Measurements from ENCODE around the gene CD58. TPM values are rescaled to one million over a fixed set of nuclear protein-coding genes. Genes with fewer than 3 reads are reported as not detected.

The CD58 gene
- total RNA-seq, 1 donor = 13.8 TPM

GRCh38 chr1:116476321-116476720 lies 94.5 kb downstream of the CD58 start:
- peak; percentile 73 for DNase-seq (ENCODE audit: low read depth)
- no peak for TF ChIP-seq CTCF (IDR thresholded peaks at IDR 0.05; ENCODE audit: insufficient read depth, low read depth, low read length)
- no peak overlapping the region for H3K4me3 ChIP-seq (ENCODE audit: low read depth, low read length)

GRCh38 chr1:116475850-116476218 lies 95.0 kb downstream of the CD58 start:
- TF ChIP-seq CTCF (IDR thresholded peaks at IDR 0.05; ENCODE audit: insufficient read depth, low read depth, low read length) = no peak

GRCh38 chr1:116474921-116475849 lies 95.6 kb downstream of the CD58 start:
- DNase-seq (ENCODE audit: low read depth) = no peak

More at GRCh38 chr1:116475850-116476218, 95.0 kb downstream of the CD58 start:
- no peak for DNase-seq (ENCODE audit: low read depth)
- H3K4me3 ChIP-seq (ENCODE audit: low read depth, low read length) = no peak overlapping the region

GRCh38 chr1:116472431-116472961 lies 98.3 kb downstream of the CD58 start:
- TF ChIP-seq CTCF (IDR thresholded peaks at IDR 0.05; ENCODE audit: insufficient read depth, low read depth, low read length) = no peak
- no peak for DNase-seq (ENCODE audit: low read depth)
- no peak overlapping the region for H3K4me3 ChIP-seq (ENCODE audit: low read depth, low read length)

More at GRCh38 chr1:116474921-116475849, 95.6 kb downstream of the CD58 start:
- no peak overlapping the region for H3K4me3 ChIP-seq (ENCODE audit: low read depth, low read length)
- TF ChIP-seq CTCF (IDR thresholded peaks at IDR 0.05; ENCODE audit: insufficient read depth, low read depth, low read length) = no peak

GRCh38 chr1:116471241-116471640 lies 99.6 kb downstream of the CD58 start:
- DNase-seq (ENCODE audit: low read depth) = no peak

GRCh38 chr1:116470671-116471070 lies 100.2 kb downstream of the CD58 start:
- H3K4me3 ChIP-seq (ENCODE audit: low read depth, low read length) = no peak overlapping the region
- no peak for TF ChIP-seq CTCF (IDR thresholded peaks at IDR 0.05; ENCODE audit: insufficient read depth, low read depth, low read length)
- no peak for DNase-seq (ENCODE audit: low read depth)

More at GRCh38 chr1:116471241-116471640, 99.6 kb downstream of the CD58 start:
- H3K4me3 ChIP-seq (ENCODE audit: low read depth, low read length) = no peak overlapping the region
- TF ChIP-seq CTCF (IDR thresholded peaks at IDR 0.05; ENCODE audit: insufficient read depth, low read depth, low read length) = no peak
